PC-9 (cell line): ENCODE results near the gene COX6B1. TPM values are rescaled to one million over a fixed set of nuclear protein-coding genes. Genes with fewer than 3 reads are reported as not detected.
A peak's percentile ranks its signal among the peaks of the same experiment; 100 is the strongest.

Experiments
- BruUV-seq: library from RNA; stranded (reverse); fragments of 400-500 nt; replicated peaks from 2 replicates; lab custom pipeline; 2021; lab: Mats Ljungman, UMichigan
- CTCF ChIA-PET: fragments of 300-600 bp; sonication (Branson Sonifier 250); formaldehyde crosslinking; loops from one replicate; lab custom pipeline; 2022; ENCODE audit warnings: antibody characterized with exemption; lab: Charles Lee
- POLR2A ChIA-PET: fragments of 300-600 bp; sonication (Branson Sonifier 250); formaldehyde crosslinking; loops from one replicate; lab custom pipeline; 2022; ENCODE audit warnings: antibody characterized with exemption; ENCODE audit not compliant: unreplicated experiment; lab: Charles Lee
- DNase-seq, 2 experiments: peaks; one replicate each; pipeline versions ENCODE4 v3.0.0 to v3.0.0-alpha.2; 2015 to 2022; ENCODE audit warnings: mixed read lengths in 1 of 2
- H2AFZ ChIP-seq: fragments of 200-600 bp; sonication (generic); 2 replicates; pipeline ENCODE4 v1.8.1; 2017; ENCODE audit warnings: antibody characterized with exemption
- H3F3A ChIP-seq: fragments of 200-600 bp; sonication (generic); 2 replicates; pipeline ENCODE4 v1.8.1; 2017; ENCODE audit warnings: antibody characterized with exemption, mild to moderate bottlenecking, low read depth; ENCODE audit not compliant: insufficient read depth
- H3K27ac ChIP-seq: fragments of 200-600 bp; sonication (generic); 2 replicates; pipeline ENCODE4 v1.6.1; 2016; ENCODE audit warnings: mixed run types
- H3K27me3 ChIP-seq: fragments of 200-600 bp; sonication (generic); 2 replicates; pipeline ENCODE4 v1.6.1; 2016; ENCODE audit warnings: low read depth, mixed run types; ENCODE audit not compliant: insufficient read depth
- H3K36me3 ChIP-seq: fragments of 200-600 bp; sonication (generic); 2 replicates; pipeline ENCODE4 v1.6.1; 2016; ENCODE audit warnings: low read depth, mixed run types
- H3K4me1 ChIP-seq: fragments of 200-600 bp; sonication (generic); replicated peaks from 2 replicates; pipeline ENCODE4 v1.6.1; 2016; ENCODE audit warnings: mixed run types; ENCODE audit not compliant: insufficient read depth
- H3K4me2 ChIP-seq: fragments of 200-600 bp; sonication (generic); 2 replicates; pipeline ENCODE4 v1.6.1; 2017; ENCODE audit warnings: mixed run types
- H3K4me3 ChIP-seq: fragments of 200-600 bp; sonication (generic); 2 replicates; pipeline ENCODE4 v1.6.1; 2016; ENCODE audit warnings: mixed run types
- H3K79me2 ChIP-seq: fragments of 200-600 bp; sonication (generic); 2 replicates; pipeline ENCODE4 v1.6.1; 2017; ENCODE audit warnings: low read depth, mixed run types
- H3K9me2 ChIP-seq: fragments of 200-600 bp; sonication (generic); 2 replicates; pipeline ENCODE4 v1.8.1; 2017; ENCODE audit warnings: mild to moderate bottlenecking; ENCODE audit not compliant: insufficient read depth
- H3K9me3 ChIP-seq: fragments of 200-600 bp; sonication (generic); 2 replicates; pipeline ENCODE4 v1.8.1; 2016; ENCODE audit warnings: low read depth; ENCODE audit not compliant: insufficient read depth
- H4K20me1 ChIP-seq: fragments of 200-600 bp; sonication (generic); 2 replicates; pipeline ENCODE4 v1.8.1; 2017; ENCODE audit not compliant: insufficient read depth
- EZH2 ChIP-seq: fragments of 200-600 bp; sonication (generic); IDR thresholded peaks from 2 replicates; pipeline ENCODE4 v1.8.0; 2017; ENCODE audit warnings: antibody characterized with exemption, low read depth
- intact Hi-C: fragments of 100-400 bp; cut with micrococcal nuclease; formaldehyde crosslinking; loops from one replicate; pipeline ENCODE4 v1.10.0; 2022; ENCODE audit not compliant: unreplicated experiment
- total RNA-seq: library from RNA; stranded (reverse); gene quantifications from 2 replicates; pipeline ENCODE4 v1.2.3, GENCODE V29; 2021
- TF ChIP-seq, protein P1 (sequence below): fragments of 200-600 bp; sonication (generic); conservative IDR thresholded peaks from 2 replicates; pipeline ENCODE4 v1.6.1; 2017; ENCODE audit warnings: mixed run types, antibody characterized with exemption, mild to moderate bottlenecking, moderate library complexity

Gene COX6B1
- total RNA-seq, 1 experiment from 2014 or later = 489 TPM

DNA sequence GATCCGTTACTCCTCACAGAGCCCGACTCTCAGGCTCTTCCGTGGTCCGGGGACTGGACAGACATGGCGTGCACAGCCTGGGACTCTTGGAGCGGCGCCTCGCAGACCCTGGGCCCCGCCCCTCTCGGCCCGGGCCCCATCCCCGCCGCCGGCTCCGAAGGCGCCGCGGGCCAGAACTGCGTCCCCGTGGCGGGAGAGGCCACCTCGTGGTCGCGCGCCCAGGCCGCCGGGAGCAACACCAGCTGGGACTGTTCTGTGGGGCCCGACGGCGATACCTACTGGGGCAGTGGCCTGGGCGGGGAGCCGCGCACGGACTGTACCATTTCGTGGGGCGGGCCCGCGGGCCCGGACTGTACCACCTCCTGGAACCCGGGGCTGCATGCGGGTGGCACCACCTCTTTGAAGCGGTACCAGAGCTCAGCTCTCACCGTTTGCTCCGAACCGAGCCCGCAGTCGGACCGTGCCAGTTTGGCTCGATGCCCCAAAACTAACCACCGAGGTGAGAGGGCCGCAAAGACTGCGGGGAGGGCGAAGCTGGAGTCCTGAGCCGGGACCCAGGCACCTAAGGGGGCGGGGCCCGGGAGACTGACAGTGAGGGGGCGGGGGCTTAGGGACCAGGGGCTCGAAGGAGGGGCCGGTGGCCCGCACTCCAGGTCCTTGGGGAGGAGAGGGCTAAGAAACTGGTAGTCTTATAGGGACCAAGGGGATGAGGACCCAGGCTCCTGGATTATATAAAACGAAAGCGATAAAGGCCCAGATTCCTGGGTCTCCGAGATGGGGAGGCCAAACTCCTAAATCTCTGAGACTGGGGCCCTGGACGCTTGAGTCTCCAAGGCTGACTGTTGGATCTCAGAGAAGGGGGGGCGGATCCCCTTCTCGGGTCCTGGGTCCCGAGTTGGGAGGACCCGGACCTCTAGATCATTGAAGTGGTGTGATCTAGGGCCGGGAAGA lies 4.6 kb upstream of the COX6B1 start:
- Histone ChIP-seq H3K4me2 (peak overlapping the region; percentile 94), H3K4me3 (peak overlapping the region; percentile 78), H3K9me2 (no peaks in the 10 kb centered on the region), H3K27ac (0 out of 2 replicates have a peak overlapping the region, but pooled peaks have one; percentile 19), H3F3A (peaks cover 17% of the 10 kb centered on the region; the same call in 1 of the 2 replicates), H3K36me3 (no peaks in the 10 kb centered on the region), H2AFZ (peak overlapping the region; percentile 96), H3K4me1 (peaks cover 6% of the 10 kb centered on the region), H4K20me1 (no peaks in the 10 kb centered on the region), H3K9me3 (no peaks in the 10 kb centered on the region), H3K79me2 (peaks cover 3% of the 10 kb centered on the region), H3K27me3 (no peaks in the 10 kb centered on the region)
- ChIA-PET POLR2A (interaction anchor here (0.5 to 1.0 kb wide), 5 partner anchors 59 to 492 kb away, joined by 4 to 11 read pairs (median 7); no protein-coding TSS in a partner anchor), CTCF (interaction anchor here (0.6 to 0.7 kb wide), 2 partner anchors 86 to 468 kb away, joined by 3 to 4 read pairs; no protein-coding TSS in a partner anchor)
- BruUV-seq = no TSS peak
- TF ChIP-seq, protein P1, sequence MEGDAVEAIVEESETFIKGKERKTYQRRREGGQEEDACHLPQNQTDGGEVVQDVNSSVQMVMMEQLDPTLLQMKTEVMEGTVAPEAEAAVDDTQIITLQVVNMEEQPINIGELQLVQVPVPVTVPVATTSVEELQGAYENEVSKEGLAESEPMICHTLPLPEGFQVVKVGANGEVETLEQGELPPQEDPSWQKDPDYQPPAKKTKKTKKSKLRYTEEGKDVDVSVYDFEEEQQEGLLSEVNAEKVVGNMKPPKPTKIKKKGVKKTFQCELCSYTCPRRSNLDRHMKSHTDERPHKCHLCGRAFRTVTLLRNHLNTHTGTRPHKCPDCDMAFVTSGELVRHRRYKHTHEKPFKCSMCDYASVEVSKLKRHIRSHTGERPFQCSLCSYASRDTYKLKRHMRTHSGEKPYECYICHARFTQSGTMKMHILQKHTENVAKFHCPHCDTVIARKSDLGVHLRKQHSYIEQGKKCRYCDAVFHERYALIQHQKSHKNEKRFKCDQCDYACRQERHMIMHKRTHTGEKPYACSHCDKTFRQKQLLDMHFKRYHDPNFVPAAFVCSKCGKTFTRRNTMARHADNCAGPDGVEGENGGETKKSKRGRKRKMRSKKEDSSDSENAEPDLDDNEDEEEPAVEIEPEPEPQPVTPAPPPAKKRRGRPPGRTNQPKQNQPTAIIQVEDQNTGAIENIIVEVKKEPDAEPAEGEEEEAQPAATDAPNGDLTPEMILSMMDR = no peak
- no peak for TF ChIP-seq EZH2
- intact Hi-C loops = loop anchor here (2.0 to 5.0 kb wide), 2 partner anchors 73 to 96 kb away; partner anchors contain the start of gene TMEM147
- peak; percentile 63 to 84 for DNase-seq

DNA sequence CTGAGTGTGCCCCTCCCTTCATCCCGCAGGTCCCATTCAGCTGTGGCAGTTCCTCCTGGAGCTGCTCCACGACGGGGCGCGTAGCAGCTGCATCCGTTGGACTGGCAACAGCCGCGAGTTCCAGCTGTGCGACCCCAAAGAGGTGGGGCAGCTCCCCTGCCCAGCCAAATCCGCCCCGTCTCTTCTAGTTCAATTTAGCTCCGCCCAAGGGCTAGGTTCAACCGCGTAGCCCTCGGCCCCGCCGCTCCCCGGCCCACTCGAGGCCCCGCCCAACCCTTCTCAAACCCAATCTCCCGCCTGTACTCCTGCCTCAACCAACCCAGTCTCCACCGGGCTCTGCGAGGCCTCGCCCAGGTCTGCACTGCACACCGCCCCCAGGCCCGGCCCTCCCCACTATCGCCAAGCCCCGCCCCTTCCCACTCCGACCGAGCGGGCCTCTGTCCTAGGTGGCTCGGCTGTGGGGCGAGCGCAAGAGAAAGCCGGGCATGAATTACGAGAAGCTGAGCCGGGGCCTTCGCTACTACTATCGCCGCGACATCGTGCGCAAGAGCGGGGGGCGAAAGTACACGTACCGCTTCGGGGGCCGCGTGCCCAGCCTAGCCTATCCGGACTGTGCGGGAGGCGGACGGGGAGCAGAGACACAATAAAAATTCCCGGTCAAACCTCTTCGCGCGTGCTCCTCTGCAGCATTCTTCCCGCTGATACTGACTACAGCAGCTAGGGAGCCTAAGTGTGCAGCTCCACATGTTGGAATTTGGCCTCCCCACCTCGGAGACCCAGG lies 3.7 kb upstream of the COX6B1 start:
- H3K79me2 ChIP-seq = peaks cover 12% of the 10 kb centered on the region
- CTCF ChIA-PET = no interaction called here
- no peaks in the 10 kb centered on the region for H4K20me1 ChIP-seq
- peak overlapping the region; percentile 78 for H3K4me3 ChIP-seq
- H3K27ac ChIP-seq = peak overlapping the region; percentile 20; the same call in 1 of the 2 replicates
- H3F3A ChIP-seq = peaks cover 17% of the 10 kb centered on the region; the same call in 1 of the 2 replicates
- POLR2A ChIA-PET = interaction anchor here (0.5 to 1.0 kb wide), 6 partner anchors 58 to 493 kb away, joined by 3 to 11 read pairs (median 6); no protein-coding TSS in a partner anchor
- intact Hi-C loops = loop anchor here (2.0 to 5.0 kb wide), 2 partner anchors 72 to 97 kb away; partner anchors contain the start of gene TMEM147
- peak; percentile 86 to 95 for DNase-seq
- no peaks in the 10 kb centered on the region for H3K36me3 ChIP-seq
- H3K9me2 ChIP-seq = no peaks in the 10 kb centered on the region
- no peaks in the 10 kb centered on the region for H3K9me3 ChIP-seq
- no TSS peak for BruUV-seq
- peak overlapping the region; percentile 96 for H2AFZ ChIP-seq
- TF ChIP-seq, protein P1 = no peak
- no peak for TF ChIP-seq EZH2
- H3K27me3 ChIP-seq = no peaks in the 10 kb centered on the region
- peak overlapping the region; percentile 94 for H3K4me2 ChIP-seq
- peaks cover 11% of the 10 kb centered on the region for H3K4me1 ChIP-seq
